AG09319 (cell line): Measurements from ENCODE around the gene RASGRP4.

Experiments
- DNase-seq: peaks from one replicate; pipeline ENCODE4 v3.0.0-alpha.2; 2010; ENCODE audit warnings: low read depth; ENCODE audit errors: extremely low read depth
- TF ChIP-seq, protein P1 (sequence below): IDR thresholded peaks from 2 replicates; pipeline ENCODE4 v1.5.1; 2011; ENCODE audit warnings: low read depth, mild to moderate bottlenecking, inconsistent platforms, low read length, moderate library complexity

The RASGRP4 gene

DNA sequence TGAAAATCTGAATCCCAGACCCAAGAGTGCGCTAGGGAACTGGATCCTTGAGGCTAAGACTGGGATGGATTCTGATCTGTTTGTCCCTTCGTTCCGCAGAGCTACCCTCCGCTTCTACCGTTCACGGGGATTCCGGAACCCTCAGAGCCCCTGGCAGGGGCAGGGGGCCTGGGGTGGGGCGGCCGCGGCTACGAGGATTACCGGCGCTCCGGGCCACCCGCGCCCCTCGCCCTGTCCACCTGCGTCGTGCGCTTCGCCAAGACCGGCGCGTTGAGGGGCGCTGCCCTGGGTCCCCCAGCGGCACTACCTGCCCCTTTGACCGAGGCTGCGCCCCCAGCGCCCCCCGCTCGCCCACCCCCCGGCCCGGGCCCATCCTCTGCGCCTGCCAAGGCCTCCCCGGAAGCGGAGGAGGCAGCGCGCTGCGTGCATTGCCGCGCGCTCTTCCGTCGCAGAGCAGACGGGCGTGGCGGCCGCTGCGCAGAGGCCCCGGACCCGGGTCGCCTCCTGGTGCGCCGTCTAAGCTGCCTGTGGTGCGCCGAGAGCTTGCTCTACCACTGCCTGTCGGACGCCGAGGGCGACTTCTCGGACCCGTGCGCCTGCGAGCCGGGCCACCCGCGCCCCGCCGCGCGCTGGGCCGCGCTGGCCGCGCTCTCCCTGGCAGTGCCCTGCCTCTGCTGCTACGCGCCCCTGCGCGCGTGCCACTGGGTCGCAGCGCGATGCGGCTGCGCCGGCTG lies 30.5 kb downstream of the RASGRP4 start:
- TF ChIP-seq, protein P1, sequence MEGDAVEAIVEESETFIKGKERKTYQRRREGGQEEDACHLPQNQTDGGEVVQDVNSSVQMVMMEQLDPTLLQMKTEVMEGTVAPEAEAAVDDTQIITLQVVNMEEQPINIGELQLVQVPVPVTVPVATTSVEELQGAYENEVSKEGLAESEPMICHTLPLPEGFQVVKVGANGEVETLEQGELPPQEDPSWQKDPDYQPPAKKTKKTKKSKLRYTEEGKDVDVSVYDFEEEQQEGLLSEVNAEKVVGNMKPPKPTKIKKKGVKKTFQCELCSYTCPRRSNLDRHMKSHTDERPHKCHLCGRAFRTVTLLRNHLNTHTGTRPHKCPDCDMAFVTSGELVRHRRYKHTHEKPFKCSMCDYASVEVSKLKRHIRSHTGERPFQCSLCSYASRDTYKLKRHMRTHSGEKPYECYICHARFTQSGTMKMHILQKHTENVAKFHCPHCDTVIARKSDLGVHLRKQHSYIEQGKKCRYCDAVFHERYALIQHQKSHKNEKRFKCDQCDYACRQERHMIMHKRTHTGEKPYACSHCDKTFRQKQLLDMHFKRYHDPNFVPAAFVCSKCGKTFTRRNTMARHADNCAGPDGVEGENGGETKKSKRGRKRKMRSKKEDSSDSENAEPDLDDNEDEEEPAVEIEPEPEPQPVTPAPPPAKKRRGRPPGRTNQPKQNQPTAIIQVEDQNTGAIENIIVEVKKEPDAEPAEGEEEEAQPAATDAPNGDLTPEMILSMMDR, result no peak

DNA sequence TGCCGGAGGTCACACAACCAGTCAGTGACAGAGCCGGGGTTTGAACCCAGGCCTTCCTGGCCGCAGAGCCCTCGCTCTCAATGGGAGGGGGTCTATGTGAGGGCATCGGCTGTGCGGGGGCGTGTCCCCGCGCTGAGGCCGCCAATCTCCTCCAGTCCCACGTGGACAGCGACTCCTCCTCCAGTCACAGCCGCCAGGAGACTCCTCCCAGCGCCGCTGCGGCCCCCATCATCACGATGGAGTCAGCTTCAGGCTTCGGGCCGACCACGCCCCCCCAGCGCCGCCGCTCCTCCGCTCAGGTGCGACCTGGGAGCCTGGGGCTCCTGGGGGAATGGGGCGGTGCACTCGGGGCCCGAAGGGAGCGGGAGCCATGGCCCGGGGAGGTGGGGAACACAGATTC lies 31.5 kb downstream of the RASGRP4 start:
- DNase-seq, result no peak
- TF ChIP-seq, protein P1, result no peak

More for the DNA sequence above, 30.5 kb downstream of the RASGRP4 start:
- DNase-seq, result no peak

DNA sequence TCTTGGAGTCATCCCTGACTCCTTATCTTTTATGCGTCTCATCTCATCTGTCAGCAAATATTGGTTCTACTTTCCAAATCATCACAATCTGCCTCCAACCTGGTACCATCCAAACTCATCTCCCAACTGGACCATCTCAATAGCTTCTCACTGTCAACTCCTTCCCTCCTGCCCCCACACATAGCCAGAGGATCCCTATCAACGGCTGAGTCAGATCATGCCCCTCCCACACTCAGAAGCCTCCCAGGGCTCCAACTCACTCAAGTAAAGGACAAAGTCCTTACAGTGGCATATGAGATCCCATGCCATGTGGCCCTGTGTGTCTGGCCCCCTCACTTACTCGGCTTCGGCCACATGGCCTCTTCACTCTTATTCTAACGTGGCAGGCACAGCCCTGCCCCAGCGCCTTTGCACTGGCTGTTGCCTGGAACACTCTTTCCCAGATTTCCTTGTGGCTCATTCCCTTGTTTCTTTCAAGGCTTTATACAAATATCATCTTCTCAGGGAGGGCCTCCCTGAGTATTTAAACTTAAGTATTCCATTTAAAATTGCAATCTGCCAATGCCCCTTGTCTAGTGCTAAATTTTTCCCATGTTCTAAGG lies 33.2 kb downstream of the RASGRP4 start:
- no peak for DNase-seq
- TF ChIP-seq, protein P1, result no peak

DNA sequence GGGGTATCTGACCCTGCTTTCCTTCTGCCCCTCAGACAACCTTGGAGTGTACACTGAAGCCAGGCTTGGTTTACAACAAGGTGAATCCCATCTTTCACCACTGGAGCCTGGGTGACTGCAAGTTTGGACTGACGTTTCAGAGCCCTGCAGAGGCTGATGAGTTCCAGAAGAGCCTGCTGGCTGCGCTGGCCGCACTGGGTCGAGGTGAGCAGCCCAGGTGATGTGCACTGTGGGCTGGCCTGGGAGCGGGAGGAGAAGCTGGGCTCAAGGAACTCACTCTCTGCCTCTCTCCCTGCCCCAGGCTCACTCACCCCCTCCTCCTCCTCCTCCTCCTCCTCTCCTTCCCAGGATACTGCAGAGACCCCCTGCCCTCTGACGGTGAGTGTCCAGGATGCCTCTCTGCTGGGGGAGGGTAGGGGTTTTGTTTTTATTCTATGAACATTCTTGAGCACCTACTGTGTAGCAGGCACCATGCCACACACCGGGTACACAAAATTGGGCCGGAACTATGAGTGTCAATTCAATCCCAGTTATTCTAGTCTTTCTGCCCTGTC lies 34.0 kb downstream of the RASGRP4 start:
- no peak for DNase-seq
- TF ChIP-seq, protein P1, result no peak

DNA sequence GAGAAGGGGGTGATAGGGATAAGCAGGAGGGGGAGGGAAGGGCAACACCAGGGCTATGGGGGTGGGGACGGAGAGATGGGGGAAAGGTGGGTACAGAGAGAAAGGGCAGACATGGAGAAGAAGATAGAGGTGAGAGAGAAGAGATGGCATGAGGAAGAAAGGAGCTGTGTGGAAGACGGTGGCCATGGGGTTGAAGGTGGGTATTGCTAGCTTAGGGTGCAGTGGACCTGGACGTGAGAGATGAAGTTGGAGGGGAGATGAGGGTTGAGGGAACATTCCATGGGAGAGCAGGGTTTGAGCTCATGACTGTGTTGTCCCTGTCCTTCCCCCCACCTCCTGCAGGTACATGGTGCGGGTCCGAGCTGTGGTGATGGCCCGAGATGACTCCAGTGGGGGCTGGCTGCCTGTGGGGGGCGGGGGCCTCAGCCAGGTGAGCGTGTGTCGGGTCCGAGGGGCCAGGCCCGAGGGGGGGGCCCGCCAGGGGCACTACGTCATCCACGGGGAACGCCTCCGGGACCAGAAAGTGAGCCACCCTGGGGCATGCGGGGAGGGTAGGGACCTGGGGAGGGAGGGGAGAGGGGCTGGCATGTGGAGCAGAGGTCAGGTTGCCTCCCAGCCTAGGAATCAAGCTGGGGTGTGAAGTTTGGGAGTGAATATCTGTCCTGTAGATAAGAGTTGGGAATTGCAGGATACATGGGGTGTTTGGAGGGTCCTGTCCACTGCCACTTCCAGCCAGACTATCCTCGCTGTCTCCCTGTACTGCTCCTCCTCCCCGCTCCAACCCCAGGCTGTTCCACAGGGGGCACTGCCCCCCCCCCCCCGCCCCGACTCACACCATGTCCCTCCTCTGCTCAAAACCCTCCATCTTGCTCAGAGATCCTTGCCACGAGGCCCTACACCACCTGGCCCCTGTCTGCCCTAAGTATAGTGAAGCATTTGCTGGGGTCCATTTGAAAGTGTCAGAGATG lies 35.8 kb downstream of the RASGRP4 start:
- no peak for DNase-seq
- TF ChIP-seq, protein P1, result no peak

DNA sequence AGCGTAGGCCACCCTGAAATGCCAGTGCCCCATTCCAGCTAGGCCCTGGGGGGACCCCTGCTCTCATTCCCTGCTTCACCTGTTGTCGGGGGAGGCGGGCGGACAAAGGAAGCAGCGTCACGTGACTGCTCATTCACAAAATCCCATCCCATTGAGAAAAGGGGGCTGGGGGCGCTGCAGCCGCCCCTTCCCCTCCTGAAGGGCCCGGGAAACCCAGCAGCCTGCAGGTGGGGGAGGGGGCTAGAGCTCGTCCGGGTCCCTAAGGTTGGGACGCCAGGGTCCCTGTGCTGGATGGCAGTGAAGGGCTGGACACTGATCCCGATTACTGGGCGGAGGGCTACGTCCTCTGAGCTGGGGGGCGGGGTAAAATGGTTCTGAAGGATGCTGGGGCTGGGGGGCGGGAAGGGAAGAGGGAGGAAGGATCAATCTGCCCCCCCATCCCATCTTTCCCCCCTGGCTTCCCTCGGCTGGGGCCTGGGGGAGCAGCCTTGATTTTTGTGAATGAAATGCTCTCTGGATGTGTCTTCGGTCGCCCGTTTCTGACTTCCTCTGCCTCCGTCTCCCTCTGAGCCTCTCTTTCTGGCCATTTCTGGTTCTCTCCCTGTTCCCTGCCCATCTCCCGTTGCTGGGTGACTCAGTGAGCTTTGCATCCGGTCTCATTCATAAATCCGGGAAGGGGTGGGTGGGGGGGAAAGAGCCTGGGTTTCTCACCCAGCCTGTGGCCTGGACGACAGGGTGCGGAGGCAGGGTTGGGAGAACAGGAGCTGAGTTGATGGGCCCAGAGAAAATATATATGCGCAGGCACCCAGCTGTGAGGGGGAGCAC lies 36.7 kb downstream of the RASGRP4 start:
- DNase-seq, result no peak
- TF ChIP-seq, protein P1, result no peak
